GM18870 (cell line): ENCODE data around the gene ALG8.
"Not testable (repeated sequence)": the region's sequence is repeated elsewhere in the genome, so short reads cannot be mapped to it uniquely, and the experiment has no call there.

ENCODE experiments used
- ATAC-seq: cut with Tn5 transposase; IDR thresholded peaks from one replicate; pipeline ENCODE4 v1.9.1; 2021; ENCODE audit warnings: moderate library complexity; ENCODE audit not compliant: unreplicated experiment

Gene ALG8

GRCh38 chr11:78109081-78110015 is 30.1 kb downstream of the ALG8 start:
- ATAC-seq, result no peak

GRCh38 chr11:78100676-78101472 is 38.6 kb downstream of the ALG8 start:
- no peak for ATAC-seq

GRCh38 chr11:78100261-78100660 is 39.2 kb downstream of the ALG8 start:
- ATAC-seq, result no peak

GRCh38 chr11:78099666-78100065 is 39.8 kb downstream of the ALG8 start:
- no peak for ATAC-seq

DNA sequence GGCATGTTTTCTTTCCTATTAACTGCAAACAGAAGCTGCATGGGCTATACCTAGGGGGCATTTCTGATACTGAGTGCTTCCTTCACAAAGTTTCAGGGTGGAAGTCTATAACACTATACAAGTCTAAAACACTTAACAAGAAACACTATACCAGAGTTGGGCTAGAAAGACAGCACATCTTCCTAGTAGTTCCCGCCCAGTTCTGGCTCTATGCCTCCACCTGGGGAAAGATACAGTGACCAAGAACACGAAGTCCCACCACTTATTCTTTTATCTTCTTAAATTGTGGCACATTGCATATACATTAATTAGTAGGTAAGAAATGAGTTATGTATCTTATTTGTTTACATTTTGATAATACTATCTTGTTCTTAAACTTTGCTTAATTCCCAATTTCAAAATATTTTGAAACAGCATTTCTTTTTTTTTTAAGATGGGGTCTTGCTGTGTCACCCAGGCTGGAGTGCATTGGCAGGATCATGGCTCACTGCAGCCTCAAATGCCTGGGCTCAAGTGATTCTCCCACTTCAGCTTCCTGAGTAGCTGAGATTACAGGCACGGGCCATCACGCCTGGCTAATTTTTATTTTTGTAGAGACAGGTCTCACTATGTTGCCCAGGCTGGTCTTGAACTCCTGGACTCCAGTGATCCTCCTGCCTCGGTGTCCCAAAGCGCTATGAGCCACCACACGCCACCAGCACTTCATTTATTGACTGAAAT is 41.6 kb downstream of the ALG8 start:
- no peak for ATAC-seq

DNA sequence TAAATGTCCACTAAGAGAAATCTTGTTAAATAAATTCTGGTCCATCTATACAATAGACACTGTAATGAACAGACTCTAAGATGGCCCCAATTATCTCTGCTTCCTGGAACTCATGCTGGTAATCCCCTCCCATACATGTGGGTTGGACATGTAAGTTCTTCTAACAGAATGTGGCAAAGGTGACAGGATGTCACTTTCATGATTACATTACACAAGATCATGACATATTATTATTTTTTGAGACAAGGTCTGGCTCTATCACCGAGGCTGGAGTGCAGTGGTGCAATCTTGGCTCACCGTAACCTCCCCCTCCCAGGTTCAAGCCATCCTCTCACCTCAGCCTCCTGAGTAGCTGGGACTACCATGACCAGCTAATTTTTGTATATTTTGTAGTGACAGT is 45.2 kb downstream of the ALG8 start:
- ATAC-seq, result no peak

DNA sequence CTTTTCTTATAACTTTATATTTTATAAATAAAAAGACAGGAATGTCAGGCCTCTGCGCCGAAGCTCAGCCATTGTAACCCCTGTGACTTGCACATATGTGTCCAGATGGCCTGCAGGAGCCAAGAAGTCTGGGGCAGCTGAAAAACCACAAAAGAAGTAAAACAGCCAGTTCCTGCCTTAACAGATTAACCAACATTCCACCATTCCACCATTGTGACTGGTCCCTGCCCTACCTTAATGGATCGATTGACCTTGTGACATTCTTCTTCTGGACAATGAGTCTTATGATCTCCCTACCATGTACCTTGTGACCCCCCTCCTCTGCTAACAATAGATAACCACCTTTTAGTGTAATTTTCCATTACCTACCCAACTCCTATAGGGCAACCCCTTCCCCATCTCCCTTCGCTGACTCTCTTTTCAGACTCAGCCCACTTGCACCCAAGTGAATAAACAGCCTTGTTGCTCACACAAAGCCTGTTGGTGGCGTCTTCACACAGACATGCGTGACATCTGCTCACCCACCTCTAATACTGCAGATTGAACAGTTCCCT is 52.8 kb downstream of the ALG8 start:
- not testable (repeated sequence) for ATAC-seq

- no peak for ATAC-seq
These were observed 53.5 kb downstream of the ALG8 start for GRCh38 chr11:78085972-78086371.

DNA sequence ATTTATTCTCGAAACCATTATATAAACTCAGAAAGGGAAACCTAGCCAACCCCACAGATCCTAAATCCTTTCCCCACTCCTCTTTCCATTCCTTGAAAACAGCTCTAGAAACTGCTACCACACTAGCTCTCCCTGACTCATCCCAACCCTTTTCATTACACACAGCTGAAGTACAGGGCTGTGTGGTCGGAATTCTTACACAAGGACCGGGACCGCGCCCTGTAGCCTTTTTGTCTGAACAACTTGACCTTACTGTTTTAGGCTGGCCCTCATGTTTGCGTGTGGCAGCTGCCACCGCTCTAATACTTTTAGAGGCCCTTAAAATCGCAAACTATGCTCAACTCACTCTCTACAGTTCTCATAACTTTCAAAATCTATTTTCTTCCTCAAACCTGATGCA is 54.9 kb downstream of the ALG8 start:
- ATAC-seq, result not testable (repeated sequence)

- ATAC-seq, result no peak
These were observed 56.4 kb downstream of the ALG8 start for GRCh38 chr11:78083021-78083420.

DNA sequence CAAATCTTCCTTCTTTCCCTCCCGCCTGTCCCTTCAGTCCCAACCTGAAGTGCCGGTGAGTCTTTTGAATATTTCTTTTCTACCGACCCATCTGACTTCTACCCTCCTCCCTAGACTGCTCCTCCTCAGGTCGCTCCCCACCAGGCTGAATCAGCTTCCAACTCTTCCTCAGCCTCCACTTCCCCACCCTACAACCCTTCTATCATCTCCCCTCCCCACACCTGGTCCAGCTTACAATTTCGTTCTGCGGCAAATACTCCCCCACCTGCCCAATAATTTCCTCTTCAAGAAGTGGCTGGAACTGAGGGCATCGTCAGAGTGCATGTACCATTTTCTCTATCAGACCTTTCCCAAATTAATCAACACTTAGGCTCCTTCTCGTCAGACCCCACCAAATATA is 57.3 kb downstream of the ALG8 start:
- no peak for ATAC-seq

- ATAC-seq, result no peak
These were observed 57.8 kb downstream of the ALG8 start for GRCh38 chr11:78081583-78081982.

GRCh38 chr11:78080818-78081495 is 58.5 kb downstream of the ALG8 start:
- no peak for ATAC-seq

DNA sequence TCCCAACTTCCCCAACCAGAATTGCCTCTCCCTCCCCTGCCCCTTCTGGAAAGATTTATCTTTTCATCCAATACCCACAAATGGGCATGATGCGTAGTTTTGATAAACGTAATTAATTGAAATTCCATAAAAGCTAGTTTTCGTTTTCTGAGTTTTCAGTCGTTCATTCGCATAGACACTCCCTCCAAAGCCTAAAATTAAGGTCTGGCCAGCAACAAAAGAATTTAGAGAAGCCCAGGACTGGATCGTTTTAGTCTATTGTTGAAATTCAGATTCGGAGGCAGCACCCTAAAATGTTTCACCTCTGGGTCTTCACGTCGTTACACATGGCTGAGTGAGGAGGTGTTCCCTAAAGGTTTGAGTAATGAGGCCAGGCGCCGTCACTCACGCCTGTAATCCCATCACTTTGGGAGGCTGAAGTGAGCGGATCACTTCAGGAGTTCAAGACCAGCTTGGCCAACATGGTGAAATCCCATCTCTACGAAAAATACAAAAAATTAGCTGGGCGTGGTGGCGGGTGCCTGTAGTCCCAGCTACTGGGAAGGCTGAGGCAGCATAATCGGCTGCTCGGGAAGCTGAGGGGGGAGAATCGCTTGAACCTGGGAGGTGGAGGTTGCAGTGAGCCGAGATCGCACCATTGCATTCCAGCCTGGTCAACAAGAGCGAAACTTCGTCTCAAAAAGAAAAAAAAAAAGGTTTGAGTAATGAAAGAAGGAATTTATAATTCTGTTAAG is 59.2 kb downstream of the ALG8 start:
- no peak for ATAC-seq

GRCh38 chr11:78079232-78080083 is 60.0 kb downstream of the ALG8 start, which contains the start of gene NDUFC2:
Gene NDUFC2 (minus strand): TSS chr11:78079862. CDS start chr11:78079744, 118 bp downstream.
- ATAC-seq, result peak; percentile 57

- no peak for ATAC-seq
These were observed 60.9 kb downstream of the ALG8 start for GRCh38 chr11:78078218-78079167.

GRCh38 chr11:78077592-78077991 is 61.8 kb downstream of the ALG8 start:
- ATAC-seq, result not testable (repeated sequence)
